ENCODE measurements around the gene ZSWIM4.

Gene ZSWIM4

DNA sequence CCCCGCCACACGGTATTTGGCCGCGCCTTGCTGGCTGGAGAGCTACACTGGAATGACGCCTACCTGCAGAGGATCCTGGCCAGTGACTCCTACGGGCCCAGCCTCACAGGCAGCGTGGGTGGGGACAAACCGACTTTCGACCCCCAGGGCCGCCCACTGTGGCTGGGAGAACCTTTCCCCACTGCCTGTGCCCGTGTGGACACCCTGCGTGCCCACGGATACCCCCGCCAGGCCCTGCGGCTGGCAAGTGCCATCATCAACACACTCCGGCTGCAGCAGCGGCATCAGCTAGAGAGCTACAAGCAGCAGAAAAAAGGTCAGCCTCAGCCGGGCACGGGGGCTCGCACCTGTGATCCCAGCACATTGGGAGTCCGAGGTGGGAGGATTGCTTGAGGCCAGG lies 19.3 kb downstream of the ZSWIM4 start:
- DNase-seq, result no peak

DNA sequence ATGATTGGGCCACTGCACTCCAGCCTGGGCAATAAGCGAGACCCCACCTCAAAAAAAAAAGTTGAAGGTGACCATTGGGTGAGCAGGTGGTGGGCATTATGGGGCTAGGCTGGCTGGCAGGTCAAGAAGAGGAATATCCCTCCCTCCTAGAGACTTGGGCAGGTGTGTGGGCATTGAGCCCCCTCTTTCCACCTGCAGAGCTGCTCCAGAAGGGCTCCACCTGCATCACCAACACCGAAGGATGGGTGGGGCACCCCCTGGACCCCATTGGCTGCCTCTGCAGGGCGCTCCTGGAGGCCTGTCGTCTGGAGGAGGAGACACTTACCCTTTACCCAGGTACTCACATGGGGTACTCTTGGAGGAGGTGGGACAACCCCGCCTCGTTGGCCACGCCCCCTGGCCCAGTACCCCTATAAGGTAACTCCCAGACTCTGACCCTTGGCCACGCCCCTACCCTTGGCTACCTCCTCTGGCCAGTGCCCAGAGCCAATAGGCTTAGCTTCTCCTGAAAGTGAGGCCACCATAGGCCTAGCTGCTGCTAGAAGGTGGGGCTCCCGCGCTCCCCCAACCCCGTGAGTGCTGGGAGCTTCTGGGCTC lies 21.9 kb downstream of the ZSWIM4 start:
- no peak for DNase-seq

DNA sequence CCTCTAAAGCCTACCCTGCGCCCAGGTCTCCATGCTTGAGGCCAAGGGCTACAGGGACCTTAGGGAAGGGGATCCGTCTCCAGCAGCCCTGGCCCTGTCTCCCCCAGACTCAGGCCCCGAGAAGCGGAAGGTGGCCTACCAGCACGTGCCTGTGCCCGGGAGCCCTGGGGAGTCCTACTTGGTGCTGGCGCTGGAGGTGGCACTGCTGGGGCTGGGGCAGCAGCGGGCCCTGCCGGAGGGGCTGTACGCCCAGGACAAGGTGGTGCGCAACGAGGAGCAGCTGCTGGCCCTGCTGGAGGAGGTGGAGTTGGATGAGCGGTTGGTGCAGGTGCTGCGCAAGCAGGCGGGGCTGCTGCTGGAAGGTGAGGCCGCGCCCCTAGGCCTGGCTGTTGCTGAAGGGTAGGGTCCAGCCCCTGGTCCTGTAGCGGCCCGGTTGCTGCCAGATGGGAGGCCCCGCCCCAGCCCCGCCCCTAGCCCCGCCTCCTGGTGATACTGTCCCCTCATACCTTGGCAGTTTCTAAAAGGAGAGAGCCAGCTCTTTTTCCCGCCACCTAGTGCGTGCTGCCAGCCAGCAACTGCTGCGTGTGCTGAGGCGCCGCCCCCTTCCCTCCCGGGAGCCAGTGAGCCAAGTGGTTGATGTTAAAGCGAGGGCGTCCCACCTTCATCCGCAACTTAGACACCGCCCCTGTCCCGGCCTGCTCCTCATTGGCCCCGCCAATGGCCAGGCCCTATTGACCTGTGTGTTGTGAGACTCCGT lies 22.6 kb downstream of the ZSWIM4 start:
- peak; percentile 74 for DNase-seq

GRCh38 chr19:13819238-13819637 lies 24.0 kb downstream of the ZSWIM4 start:
- no peak for DNase-seq

GRCh38 chr19:13821292-13821691 lies 26.0 kb downstream of the ZSWIM4 start:
- no peak for DNase-seq

DNA sequence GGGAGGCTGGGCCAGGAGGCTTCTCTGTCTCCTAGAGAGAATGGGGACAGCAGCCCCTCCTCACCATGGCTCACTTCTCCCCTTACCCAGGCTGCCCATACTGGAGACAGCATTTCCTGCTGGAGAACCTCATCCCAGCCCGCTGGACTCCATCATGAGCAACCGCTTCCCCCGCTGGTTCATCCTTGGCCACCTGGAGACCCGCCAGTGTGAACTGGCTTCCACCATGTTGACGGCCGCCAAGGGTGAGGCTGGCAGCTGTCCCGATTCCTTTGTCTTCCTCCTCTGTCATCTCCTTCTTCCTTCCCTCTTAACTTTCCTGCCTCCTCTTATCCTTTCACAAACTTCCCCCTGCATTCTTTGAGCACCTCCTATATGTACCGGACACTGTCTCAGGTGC lies 28.0 kb downstream of the ZSWIM4 start:
- DNase-seq, result no peak

GRCh38 chr19:13823901-13824300 lies 28.7 kb downstream of the ZSWIM4 start:
- no peak for DNase-seq

GRCh38 chr19:13824703-13825102 lies 29.5 kb downstream of the ZSWIM4 start:
- no peak for DNase-seq

GRCh38 chr19:13825489-13826441 lies 30.5 kb downstream of the ZSWIM4 start:
- DNase-seq, result no peak

DNA sequence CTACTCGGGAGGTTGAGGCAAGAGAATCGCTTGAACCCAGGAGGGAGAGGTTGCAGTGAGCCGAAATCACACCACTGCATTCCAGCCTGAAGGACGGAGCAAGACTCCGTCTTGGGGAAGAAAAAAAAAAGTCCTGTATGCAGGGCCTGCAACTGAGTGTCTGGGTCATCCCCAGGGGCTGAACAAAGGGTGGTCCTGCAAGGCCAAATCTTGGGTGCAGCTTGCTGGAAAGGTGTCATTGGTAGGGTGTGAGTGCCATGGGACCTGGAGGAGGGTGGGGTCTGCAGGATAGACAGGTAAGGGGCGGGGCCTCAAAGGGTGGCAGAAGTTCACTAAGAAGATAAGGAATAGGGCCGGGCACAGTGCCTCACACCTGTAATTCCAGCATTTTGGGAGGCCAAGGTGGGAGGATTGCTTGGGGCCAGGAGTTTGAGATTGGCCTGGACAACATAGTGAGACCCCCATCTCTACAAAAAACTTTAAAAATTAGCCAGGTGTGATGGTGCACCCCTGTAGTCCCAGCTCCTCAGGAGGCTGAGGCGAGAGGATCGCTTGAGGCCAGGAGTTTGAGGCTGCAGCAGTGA lies 31.5 kb downstream of the ZSWIM4 start:
- no peak for DNase-seq

GRCh38 chr19:13827656-13828055 lies 32.4 kb downstream of the ZSWIM4 start:
- no peak for DNase-seq

- DNase-seq, result no peak
Observed at GRCh38 chr19:13830114-13830740, 35.0 kb downstream of the ZSWIM4 start.

DNA sequence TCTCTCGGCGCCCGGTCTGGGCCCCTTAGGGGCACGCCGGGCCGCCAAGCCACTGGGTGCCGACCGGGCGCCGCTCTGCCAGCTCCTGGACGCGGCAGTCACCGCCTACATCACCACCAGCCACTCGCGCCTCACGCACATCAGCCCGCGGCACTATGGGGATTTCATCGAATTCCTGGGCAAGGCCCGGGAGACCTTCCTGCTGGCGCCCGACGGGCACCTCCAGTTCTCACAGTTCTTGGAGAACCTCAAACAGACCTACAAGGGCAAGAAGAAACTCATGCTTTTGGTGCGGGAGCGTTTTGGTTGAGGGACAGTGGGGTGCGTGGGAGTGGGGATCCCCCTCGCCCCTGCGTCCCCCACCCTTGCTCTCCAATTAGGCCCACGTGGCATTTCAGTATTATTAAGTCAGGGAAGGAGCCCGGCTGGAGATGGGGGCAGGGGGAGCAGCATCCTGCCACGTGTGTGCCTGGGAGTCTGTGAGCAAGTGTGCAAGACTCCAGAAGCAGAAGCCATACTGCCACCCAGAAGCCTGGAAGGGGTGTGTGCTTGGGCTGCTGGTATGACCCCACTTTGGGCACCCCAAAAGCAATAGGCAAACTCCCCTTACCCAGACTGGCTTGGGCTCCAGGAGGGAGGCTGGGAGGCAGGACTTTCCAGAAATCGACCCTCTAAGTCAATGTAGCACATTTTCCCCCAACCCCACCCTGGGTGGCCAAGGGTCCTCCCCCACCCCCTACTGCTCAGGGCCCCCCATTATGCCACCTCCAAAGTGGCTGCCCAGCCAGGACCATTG lies 35.7 kb downstream of the ZSWIM4 start:
- no peak for DNase-seq

GRCh38 chr19:13831537-13832467 lies 36.6 kb downstream of the ZSWIM4 start:
- DNase-seq, result no peak

DNA sequence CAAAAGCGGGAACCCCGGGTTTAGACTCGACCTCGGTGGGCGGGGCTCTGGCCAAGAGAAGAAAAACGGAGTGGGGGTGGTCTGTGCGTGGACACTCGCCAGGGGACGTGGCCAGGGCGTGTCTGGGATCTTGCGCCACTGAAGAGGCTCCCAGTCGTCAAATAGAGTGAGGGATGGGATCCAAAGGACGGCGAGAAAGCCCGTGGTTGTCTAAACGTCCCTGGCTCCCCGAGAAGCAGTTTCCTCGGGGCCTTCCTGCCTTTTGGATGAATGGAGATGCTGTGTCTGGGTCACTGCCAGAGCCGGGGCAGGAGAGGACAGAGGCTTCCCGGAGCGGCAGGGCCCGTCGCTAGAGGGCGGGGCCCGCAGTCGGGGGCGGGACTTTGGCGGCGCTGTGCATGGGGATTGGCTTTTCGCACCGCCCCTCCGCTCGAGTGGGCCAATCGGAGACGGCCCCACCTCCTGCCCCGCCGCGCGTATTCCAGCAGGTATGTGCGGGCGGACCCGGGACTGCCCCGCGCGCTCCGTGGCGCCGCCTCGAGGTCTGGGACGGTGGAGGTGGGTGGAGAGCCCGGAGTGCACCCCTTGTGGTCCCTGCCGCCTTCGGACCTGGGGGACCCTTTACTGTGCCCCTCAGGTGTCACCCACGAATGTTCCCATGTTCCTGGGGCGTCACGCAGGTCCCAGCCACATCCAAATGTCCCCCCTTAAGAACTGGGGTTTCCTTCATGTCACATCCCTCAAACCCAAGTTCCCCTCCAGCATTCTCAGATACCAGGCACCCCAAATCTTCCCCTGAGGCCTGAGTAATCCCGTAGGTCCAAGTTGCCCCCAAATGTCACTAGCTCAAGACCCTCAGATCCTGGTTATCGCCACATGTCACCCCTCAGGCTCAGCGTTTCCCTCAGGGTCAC lies 38.3 kb downstream of the ZSWIM4 start:
- peak; percentile 97 for DNase-seq

- no peak for DNase-seq
Observed at GRCh38 chr19:13834244-13835069, 39.2 kb downstream of the ZSWIM4 start.

- DNase-seq, result peak; percentile 68
Observed at GRCh38 chr19:13835791-13836723, 40.8 kb downstream of the ZSWIM4 start.

Measured in activated effector memory CD4-positive, alpha-beta T cell treated with anti-CD3 and anti-CD28 coated beads, Interleukin-2, amount 50 U/mL, for 16 hours (primary cell).